Ishikawa (cell line): ENCODE results near the gene GBP4.

ENCODE experiments used
- CEBPB ChIP-seq: IDR thresholded peaks from 2 replicates; pipeline ENCODE4 v1.6.1; 2012
- CREB1 ChIP-seq: IDR thresholded peaks from 2 replicates; pipeline ENCODE4 v1.6.1; 2012; ENCODE audit warnings: low read depth
- EGR1 ChIP-seq: IDR thresholded peaks from 2 replicates; pipeline ENCODE4 v1.6.1; 2012
- EP300 ChIP-seq: IDR thresholded peaks from 2 replicates; pipeline ENCODE4 v1.6.1; 2012; ENCODE audit warnings: borderline replicate concordance
- FOXM1 ChIP-seq: IDR thresholded peaks from 2 replicates; pipeline ENCODE4 v1.6.1; 2012; ENCODE audit warnings: low read depth, borderline replicate concordance
- MAX ChIP-seq: IDR thresholded peaks from 2 replicates; pipeline ENCODE4 v1.6.1; 2012
- NFIC ChIP-seq: IDR thresholded peaks from 2 replicates; pipeline ENCODE4 v1.6.1; 2012
- RAD21 ChIP-seq: IDR thresholded peaks from 2 replicates; pipeline ENCODE4 v1.6.1; 2012; ENCODE audit warnings: low read depth
- TAF1 ChIP-seq: IDR thresholded peaks from 2 replicates; pipeline ENCODE4 v1.6.1; 2012; ENCODE audit warnings: low read depth, mild to moderate bottlenecking
- TCF12 ChIP-seq: IDR thresholded peaks from 2 replicates; pipeline ENCODE4 v1.6.1; 2012; ENCODE audit warnings: low read depth
- TEAD4 ChIP-seq: IDR thresholded peaks from 2 replicates; pipeline ENCODE4 v1.6.1; 2012
- USF1 ChIP-seq: IDR thresholded peaks from 2 replicates; pipeline ENCODE4 v1.6.1; 2012
- YY1 ChIP-seq: IDR thresholded peaks from 2 replicates; pipeline ENCODE4 v1.6.1; 2012; ENCODE audit warnings: low read depth
- ZBTB7A ChIP-seq: IDR thresholded peaks from 2 replicates; pipeline ENCODE4 v1.6.1; 2012; ENCODE audit warnings: low read depth
- TF ChIP-seq, protein P1 (sequence below): IDR thresholded peaks from 2 replicates; pipeline ENCODE4 v1.6.1; 2012; ENCODE audit warnings: low read depth, mild to moderate bottlenecking

The GBP4 gene

DNA sequence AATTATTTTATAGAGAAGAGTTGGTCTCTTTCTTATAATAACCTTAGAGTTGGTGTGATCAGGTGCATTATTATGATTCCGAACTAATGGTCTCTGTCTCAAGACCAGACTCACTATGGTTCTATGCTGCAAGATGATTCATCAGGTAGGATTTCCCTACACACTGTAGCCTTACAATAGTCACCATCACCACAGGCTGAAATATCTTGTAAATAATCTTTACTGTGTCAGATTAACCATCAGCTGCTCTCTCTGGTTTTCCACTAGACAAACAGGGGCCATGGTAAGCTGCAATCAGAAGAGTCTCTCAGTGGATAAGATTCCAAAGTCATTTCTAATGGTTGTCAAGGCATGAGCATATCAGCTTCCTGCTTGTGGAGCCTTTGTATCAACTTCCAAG is 4.4 kb upstream of the GBP4 start:
- TF ChIP-seq RAD21 = no peak
- TF ChIP-seq EP300 = no peak
- TF ChIP-seq TCF12 = no peak
- no peak for TF ChIP-seq EGR1
- TF ChIP-seq CREB1 = no peak
- no peak for TF ChIP-seq ZBTB7A
- TF ChIP-seq FOXM1 = no peak
- no peak for TF ChIP-seq YY1
- no peak for TF ChIP-seq TEAD4
- TF ChIP-seq, protein P1, sequence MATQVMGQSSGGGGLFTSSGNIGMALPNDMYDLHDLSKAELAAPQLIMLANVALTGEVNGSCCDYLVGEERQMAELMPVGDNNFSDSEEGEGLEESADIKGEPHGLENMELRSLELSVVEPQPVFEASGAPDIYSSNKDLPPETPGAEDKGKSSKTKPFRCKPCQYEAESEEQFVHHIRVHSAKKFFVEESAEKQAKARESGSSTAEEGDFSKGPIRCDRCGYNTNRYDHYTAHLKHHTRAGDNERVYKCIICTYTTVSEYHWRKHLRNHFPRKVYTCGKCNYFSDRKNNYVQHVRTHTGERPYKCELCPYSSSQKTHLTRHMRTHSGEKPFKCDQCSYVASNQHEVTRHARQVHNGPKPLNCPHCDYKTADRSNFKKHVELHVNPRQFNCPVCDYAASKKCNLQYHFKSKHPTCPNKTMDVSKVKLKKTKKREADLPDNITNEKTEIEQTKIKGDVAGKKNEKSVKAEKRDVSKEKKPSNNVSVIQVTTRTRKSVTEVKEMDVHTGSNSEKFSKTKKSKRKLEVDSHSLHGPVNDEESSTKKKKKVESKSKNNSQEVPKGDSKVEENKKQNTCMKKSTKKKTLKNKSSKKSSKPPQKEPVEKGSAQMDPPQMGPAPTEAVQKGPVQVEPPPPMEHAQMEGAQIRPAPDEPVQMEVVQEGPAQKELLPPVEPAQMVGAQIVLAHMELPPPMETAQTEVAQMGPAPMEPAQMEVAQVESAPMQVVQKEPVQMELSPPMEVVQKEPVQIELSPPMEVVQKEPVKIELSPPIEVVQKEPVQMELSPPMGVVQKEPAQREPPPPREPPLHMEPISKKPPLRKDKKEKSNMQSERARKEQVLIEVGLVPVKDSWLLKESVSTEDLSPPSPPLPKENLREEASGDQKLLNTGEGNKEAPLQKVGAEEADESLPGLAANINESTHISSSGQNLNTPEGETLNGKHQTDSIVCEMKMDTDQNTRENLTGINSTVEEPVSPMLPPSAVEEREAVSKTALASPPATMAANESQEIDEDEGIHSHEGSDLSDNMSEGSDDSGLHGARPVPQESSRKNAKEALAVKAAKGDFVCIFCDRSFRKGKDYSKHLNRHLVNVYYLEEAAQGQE = no peak
- TF ChIP-seq USF1 = no peak
- no peak for TF ChIP-seq NFIC
- TF ChIP-seq MAX = no peak

DNA sequence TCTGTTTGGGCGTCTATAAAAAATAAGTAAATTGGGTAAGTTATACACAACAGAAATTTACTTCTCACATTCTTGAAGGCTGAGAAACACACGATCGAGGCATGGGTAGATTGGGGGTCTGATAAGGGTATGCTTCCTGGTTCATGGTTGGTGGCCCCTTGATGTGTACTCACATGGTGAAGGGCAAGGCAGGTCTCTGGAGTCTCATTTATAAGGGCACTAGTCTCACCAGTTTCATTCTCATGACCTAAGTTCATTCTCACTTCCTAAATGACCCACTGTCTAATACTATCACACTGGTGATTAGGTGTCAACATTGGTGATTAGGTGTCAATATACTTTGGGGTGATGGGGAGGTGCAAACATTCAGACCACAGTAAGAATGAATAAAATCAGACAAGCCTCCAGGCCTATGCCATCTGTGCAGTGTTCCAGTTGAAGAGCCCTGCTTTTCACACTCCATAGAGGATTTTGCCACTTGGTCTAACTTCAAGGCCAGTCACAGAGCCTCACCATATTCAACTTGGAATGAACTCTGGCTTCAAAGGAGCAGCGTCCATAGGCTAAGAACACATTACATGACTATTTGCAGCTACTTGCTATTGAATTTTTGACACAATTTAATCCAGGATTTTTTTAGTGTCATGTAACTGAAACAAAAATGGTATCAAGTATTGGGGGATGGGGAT is 2.5 kb upstream of the GBP4 start:
- TF ChIP-seq NFIC (no peak), USF1 (no peak), MAX (no peak), FOXM1 (no peak), CREB1 (no peak), TEAD4 (no peak), ZBTB7A (no peak), YY1 (no peak), TCF12 (no peak), EP300 (no peak), CEBPB (no peak), EGR1 (no peak), TAF1 (no peak), RAD21 (no peak)
- TF ChIP-seq, protein P1 = no peak

DNA sequence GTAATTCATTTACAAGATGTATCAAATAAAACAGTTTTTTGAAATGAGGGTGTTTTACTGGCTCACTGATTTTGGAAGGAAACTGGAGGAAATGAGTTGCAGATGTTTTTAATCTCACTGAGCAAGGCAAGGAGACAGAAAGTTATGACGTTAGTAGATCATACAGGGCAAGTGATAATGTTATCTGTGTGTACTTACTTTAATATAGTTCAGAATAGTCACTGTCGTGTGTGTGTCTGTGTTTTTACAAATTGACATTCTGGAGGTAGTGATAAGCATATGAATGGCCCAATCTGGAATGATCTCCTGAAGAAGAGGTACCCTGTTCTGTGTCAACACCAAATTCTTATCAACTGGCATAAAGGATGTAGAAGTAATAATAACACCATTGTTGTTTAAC is 1.9 kb upstream of the GBP4 start:
- TF ChIP-seq CEBPB (no peak), TAF1 (no peak), NFIC (no peak), TCF12 (no peak), FOXM1 (no peak), CREB1 (no peak), TEAD4 (no peak), EGR1 (no peak), USF1 (no peak), ZBTB7A (no peak)

DNA sequence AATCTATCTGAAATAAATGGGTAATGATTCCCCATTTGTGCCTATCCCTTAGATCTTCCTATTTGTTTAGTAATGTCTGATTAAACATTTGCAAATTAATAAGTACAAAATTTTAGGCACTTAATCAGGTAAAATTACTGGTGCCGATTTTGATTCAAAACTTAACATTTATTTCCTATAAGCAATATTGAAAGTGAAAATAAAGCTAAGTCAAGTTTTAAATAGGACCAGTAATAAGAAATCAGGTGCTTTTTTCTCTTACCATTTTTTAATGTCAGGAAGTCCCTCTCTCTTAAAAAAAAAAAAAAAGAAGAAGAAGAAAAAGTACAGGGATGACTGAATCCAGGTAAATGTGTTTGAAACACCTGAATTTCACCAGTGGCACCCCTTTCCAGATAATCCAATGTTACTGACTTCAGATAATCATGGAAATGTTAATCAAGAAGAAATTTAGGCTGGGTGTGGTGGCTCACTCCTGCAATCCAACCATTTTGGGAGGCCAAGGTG is 836 bp upstream of the GBP4 start:
- no peak for TF ChIP-seq RAD21
- TF ChIP-seq, protein P1 = no peak
- no peak for TF ChIP-seq CREB1
- no peak for TF ChIP-seq FOXM1
